GM12873 (cell line): Measurements from ENCODE around the gene TREM2.

Source experiments
- TF ChIP-seq, protein P1 (sequence below): IDR thresholded peaks from 2 replicates; pipeline ENCODE4 v1.5.1; 2012; ENCODE audit warnings: low read depth, mild to moderate bottlenecking, moderate library complexity, low read length, control low read depth; ENCODE audit not compliant: insufficient read depth; ENCODE audit errors: missing control alignments

TREM2 gene

DNA sequence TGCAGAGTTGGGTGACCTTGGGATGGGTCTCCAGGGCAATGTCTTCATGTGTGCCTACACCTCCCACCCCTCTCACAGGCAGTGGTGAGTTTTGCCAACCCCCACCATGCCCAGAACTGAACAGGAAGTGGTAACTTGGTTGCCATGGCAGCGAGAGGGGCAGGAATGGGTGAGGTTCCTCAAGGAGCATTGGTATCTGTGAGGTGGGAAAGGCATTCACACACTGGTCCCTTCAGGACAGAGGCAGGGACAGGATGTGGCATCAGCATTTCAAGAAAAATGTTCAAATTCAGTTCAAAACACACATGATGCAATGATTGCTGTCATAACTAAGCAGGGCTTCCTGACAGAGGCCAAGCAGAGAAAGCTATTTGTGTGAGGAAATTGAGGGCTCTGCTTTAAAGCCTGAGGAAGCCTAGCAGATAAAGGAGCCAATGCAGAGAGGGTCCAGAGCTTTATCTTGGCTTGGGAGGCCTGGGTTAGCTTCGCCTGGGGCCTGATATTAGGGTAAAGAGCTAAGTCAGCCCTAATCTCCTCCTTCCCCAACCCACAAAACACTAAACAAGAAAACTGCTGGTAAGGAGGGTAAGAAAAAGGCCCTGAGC is 37.5 kb upstream of the TREM2 start:
- TF ChIP-seq, protein P1, sequence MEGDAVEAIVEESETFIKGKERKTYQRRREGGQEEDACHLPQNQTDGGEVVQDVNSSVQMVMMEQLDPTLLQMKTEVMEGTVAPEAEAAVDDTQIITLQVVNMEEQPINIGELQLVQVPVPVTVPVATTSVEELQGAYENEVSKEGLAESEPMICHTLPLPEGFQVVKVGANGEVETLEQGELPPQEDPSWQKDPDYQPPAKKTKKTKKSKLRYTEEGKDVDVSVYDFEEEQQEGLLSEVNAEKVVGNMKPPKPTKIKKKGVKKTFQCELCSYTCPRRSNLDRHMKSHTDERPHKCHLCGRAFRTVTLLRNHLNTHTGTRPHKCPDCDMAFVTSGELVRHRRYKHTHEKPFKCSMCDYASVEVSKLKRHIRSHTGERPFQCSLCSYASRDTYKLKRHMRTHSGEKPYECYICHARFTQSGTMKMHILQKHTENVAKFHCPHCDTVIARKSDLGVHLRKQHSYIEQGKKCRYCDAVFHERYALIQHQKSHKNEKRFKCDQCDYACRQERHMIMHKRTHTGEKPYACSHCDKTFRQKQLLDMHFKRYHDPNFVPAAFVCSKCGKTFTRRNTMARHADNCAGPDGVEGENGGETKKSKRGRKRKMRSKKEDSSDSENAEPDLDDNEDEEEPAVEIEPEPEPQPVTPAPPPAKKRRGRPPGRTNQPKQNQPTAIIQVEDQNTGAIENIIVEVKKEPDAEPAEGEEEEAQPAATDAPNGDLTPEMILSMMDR = no peak

DNA sequence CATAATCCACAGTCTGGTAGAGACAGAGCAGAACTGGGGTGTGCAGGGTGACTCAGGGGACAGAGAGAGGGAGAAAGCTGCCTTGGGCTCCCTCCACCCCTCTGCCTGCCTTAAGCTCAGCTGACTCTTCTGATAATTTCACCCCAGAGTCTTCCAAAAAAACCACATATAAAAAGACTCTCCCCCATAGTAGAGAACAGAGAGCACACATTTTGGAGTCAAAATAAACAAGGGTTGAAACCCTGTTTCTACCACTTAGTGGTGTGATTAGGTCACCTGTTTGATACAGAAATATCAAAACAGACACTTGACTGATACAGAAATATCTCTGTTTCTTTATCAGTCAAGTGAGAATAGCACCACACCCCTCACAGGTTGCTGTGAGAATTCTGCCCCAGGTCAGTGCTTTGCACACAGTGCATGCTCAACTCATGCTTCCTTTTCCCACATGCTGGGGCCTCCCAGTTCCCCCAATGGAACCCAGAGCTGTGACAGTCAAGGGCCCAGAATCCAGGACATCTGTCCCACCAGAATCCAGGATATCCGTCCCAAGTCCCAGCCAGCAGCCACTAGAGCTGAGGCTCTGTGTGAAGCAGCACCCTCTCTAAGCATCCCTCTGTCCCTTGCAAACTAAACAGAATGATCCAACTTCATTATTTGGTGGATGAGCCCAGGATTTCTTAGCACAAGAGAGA is 36.8 kb upstream of the TREM2 start:
- TF ChIP-seq, protein P1 = no peak

DNA sequence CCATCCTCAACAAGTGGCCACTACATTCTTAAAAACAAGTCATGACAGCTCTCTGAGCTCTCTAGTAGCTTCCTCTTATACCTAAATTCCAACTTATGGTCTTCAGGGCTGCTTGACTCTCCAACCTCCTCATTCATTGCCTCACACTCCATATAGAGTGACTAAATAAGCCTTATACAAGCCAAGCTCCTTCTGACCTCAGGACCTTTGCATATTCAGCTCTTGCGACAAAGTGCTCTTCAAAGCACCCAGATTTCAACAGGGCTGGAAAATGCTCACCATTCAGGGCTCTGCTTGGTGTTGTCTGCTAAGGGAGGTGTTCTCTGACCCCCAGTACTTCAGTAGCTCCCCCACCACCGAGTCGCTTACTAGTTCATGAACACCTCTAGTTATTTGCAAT is 34.3 kb upstream of the TREM2 start:
- TF ChIP-seq, protein P1 = no peak

DNA sequence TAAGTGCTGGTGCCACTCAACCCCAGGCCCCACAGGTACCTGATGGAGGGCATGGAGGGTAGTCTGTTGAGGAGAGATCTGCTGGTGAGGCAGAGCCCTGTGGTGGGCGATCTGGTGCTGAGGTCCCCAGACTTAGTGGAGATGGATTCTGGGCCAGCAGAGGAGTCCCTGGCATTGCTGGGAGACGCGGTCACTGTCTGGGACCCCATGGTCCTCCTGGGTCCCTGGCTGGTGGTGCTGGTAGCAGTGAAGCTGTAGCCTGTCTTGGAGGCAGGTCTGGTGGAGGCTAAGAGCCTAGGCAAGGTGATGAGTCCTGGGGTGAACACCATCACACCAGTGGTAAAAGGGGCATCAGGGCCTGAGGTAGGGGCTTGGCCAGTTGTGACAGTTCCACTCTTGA is 31.5 kb upstream of the TREM2 start:
- TF ChIP-seq, protein P1 = no peak

DNA sequence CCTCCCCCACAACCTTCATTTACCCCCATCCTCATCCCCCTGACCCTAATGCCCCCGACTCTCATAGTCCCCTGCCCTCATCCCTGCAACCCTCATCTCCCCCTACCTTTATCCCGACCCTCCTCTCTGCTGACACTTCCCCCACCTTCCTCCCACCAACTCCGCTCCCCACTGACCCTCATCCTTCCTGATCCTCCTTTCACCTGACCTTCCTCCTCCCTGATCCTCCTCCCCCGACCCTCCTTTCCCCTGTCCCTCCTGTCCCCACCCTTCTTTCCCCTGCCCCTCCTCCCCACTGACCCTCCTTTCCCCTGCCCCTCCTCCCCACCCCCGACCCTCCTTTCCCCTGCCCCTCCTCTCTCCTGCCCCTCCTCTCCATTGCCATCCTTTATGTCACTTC is 31.0 kb upstream of the TREM2 start:
- TF ChIP-seq, protein P1 = no peak

DNA sequence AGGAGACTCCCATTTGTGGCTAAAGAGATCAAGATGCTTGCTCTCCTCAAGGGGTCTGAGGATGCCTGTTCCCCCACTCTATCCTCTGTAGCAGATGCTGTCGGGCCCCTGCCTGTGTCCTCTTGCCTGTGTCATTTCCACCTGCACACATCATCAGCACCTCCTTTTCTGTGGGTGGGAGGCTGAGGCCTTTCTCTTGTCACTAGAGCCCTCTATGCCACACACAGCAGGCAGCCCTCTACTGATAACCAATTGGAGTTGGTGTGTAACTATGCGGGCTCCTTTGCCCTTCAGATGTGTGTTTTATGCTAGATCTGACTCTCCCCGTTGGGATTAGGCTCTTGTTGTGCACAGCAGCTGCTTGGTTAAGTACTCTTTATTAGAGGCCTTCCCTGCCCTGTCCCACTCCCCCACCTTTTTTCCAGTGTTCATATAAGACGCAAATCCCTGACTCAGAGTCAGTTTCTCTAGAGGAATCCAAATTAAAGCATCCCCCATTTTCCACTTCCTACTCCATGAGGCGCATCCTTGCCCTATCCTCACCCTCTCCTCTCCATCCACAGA is 30.3 kb upstream of the TREM2 start:
- TF ChIP-seq, protein P1 = no peak

DNA sequence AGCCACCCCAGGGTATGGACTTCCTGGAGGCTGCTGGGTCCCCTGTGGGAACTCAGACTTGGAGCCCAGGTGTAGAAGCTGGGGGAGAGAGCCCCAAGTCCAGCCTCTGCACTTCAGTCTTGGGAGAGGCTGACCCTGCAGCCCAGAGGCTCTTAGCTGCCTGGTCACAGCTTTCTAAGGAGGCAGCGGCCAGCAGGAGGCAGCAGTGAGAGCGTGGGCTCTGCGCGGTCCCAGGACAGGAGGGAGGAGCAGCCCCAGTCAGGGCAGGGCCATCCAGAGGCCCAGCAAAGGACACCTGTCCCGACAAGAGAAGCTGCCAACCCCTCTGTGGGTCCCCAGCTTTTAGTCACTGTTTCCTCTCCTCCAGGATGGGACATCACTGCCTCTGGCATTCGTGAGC is 28.7 kb upstream of the TREM2 start:
- TF ChIP-seq, protein P1 = peak; percentile 76
